ENCODE measurements around the gene CEBPA.

CEBPA gene

DNA sequence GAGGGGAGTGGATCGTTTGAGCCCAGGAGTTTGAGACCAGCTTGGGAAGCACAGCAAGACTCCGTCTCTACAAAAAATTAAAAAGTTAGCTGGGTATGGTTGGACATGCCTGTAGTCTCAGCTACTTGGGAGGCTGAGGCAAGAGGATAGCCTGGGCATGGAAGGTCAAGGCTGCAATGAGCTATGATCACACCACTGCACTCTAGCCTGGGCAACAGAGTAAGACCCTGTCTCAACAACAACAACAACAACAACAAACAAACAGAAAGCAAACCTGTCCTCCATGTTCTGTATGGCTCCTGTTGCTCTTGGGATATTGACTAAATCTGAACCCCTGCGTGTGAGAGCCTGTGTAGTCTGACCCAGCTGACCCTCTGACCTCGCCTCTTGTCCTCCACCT is 14.9 kb downstream of the CEBPA start:
- DNase-seq (ENCODE audit: low spot score) = no peak

DNA sequence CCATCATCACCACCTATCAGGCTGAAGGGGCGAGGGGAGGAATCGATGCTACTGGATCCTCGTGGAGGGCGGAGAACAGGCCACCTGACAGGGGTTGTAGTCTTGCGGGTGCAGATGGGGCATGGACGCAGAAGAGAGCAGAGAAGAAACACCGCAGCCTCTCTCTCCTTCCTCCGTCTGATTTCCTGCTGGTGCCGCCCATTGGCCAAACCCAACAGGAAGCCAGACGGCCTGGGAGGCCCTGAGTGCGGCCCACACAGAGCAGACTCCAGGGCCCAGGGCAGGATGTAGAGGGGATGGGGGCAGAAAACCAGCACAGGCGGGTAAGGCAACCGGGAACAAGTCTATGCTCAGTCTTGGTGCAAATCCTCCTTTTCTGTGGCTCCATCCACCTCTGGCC is 15.4 kb downstream of the CEBPA start:
- no peak for DNase-seq (ENCODE audit: low spot score)

DNA sequence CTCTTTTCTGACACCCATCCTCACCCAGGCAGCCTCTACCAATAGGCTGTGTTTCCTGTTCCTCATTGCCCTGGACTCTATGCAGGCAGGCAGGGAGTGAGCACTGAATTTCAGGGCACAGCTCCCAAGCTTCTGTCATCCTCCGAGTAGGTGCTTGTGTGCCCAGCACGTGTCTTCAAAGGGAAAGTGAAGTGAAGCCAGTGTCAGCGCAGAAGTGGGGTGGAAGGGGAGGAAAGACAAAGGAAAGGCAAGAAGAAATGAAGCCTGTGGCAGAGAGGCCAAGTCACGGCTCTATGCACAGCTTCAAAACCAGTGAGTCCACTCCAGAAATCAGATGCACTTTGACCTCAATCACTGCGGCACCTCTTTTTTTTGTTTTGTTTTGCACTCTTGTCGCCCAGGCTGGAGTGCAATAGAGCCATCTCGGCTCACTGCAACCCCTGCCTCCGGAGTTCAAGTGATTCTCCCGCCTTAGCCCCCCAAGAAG is 16.9 kb downstream of the CEBPA start:
- DNase-seq (ENCODE audit: low spot score) = no peak

DNA sequence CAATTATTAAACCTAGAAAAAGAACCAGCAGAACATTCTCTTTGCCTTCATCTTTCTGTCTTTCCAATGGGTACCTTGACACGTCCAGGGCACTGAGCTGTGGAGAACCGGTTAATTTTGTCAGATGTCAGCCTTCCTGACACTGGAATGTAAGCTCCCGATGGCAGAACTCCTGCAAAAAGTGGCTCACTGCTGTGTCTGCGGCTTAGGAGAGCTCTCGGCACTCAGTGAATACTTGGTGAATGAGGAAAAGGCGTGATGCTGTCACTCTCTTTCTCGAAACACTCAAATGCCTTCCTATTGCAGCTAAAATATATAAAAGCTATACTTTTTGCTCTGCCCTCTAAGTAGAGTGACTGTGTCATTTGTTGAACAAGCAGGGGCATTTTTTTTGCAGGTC is 17.6 kb downstream of the CEBPA start:
- DNase-seq (ENCODE audit: low spot score) = no peak

DNA sequence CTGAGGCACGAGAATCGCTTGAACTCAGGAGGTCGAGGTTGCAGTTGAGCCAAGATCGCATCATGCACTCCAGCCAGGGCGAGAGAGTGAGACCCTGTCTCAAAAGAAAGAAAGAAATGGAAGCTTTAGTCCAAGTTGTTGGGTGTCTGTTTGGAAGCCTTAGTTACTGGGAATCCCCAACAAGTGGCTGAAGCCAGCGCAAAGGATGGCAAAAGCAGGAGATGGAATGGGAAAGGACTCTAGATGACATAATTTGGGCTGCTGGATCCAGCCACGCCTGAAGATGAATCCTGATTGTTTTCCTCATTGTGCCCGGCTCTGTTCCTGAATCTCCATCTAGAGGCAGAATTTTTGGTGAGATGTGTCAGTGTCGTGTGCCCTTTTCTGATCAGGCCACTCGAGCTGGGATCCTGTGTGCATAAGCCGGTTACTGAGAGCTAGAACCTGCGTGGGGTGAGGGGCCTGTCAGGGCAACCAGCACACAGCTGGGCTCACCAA is 18.1 kb downstream of the CEBPA start:
- DNase-seq (ENCODE audit: low spot score) = no peak

DNA sequence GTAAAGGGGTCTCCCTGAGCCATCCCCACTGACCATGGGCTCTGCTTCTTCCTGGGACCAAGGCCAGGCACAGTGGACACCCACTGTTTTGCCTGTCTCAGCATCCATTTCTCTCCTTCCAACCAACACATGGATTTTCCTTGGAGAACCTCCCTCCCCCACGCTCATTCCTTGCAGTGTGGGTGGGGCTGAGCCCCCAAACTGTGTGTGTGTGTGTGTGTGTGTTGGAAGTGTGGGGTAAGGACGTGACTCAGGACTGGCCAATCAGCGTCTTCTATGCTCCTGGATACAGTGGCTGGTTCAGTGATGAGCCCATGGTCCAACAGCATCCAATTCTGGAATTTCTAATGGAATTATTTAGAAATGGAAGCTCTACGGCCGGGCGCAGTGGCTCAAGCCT is 18.7 kb downstream of the CEBPA start:
- no peak for DNase-seq (ENCODE audit: low spot score)

DNA sequence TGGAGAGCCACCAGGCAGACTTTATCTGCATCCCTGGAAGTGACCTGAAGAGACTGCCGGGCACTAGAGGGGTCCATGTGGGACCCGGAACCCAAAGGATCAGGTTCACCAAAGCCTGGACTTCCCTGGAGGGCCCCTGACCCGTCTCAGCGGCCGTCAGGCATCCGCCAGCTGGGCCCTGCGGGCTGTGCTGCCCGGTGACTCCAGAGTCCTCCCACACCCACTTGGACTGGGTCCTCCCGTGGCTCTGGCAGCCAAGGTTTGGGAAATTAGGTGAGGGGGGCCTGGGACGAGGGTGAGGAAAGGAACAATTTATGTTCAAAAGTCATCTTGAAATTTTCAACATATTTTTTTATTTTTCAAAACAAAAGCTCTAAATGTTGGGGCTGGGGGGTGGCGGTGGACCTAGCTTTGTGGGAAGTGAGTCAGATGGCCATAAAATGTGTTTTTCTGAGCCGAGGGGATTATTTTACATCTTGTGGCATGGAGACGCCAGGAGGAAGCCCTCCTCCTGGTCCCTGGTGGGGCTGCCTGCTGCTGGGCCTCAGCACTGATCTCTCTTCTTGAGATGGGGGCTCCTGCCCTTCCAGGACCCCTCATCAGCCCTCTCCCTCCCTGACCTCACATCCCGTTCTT is 20.2 kb downstream of the CEBPA start:
- DNase-seq (ENCODE audit: low spot score) = no peak

DNA sequence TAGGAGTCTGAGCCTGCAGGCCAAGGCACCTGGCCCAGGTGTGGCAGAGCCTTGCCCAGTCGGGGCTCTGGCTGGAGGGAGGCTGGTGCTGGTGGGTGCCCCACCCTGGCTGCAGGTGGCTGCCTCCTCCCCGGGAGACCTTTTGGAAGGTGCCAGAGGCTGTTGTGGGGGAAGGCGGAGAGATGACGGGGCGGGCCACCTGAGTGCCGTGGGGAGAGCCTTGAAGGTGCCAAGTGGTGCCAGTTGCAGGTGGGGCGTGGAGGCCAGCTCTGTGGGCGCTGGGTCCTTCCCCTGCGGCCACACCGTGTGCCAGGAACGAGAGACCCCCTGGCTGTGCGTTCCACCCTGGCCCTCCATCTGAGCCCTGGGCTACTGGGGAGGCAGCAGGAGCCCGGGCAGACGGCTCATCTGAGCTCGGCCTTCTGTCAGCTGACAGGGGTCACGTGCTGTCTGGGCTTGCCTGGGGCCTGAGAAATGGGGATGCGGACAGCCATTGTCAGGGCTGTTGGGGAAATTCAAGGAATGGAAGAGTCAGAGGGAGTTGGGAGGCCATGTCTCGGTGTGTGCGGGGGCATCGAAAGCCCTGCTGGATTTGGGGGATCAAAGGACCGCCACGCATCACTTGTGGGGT is 20.9 kb downstream of the CEBPA start:
- no peak for DNase-seq (ENCODE audit: low spot score)

DNA sequence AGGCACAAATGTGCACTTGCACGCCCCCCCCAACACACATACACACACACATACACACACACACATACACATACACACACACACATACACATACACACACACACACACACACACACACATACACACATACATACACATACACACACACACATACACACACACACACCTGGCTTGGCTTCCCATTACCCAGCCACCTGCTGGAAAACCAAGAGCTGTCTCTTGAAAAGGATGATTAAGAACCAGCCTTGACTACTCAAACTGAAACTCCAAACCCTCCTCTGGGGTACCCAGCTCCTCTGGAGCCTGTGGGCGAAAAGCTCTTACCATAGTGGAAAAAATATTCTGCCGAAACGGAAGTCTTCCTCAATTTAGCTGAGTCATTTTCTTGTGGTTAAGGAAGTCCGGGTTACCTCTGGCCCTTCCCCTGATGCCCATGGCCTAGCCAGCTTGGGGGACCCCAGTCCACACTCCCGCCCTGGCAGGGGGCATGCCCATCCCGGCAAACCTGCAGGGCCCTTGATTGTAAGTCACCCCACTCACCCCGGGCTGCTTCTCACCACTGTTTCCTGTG is 21.9 kb downstream of the CEBPA start:
- no peak for DNase-seq (ENCODE audit: low spot score)

DNA sequence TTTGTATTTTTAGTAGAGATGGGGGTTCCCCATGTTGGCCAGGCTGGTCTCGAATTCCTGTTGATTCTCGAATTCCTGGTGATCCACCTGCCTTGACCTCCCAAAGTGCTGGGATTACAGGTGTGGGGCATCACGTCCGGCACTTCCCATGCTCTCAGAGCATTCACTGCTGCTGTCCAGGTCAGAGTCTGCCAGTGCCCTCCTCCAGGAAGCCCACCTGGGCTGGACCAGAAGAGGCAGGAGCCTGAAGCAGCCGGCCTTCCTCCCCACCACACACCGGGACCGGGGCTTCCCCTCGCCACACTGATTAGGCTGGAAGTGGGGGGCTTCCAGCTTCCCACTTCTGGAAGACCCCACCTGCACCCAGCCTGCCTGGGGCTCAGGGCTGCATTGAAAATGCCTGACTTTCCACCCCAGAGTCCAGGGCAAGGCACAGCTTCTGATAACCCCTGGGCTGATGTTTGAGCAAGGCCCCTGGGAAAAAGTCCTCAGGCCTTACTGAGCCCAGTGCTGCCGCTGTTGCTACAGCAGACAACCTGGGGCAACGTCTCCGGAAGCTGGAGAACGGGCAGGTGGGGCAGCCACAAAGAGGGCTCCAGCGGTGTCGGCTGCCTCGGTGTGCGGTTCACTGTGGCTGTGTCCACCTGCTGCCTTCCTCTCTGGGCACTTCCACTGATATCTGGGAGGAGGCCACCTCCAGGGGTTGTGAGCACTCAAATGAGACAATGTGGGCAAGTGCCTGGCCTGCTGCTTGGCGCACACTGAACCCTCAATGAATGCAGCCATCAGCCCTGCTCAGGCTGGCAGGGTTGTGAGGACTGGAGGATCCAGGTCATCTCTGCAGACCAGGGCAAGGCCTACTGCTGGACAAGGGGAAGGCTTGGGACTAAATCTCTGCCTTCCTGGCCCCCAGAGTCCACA is 22.6 kb downstream of the CEBPA start:
- DNase-seq (ENCODE audit: low spot score) = no peak

DNA sequence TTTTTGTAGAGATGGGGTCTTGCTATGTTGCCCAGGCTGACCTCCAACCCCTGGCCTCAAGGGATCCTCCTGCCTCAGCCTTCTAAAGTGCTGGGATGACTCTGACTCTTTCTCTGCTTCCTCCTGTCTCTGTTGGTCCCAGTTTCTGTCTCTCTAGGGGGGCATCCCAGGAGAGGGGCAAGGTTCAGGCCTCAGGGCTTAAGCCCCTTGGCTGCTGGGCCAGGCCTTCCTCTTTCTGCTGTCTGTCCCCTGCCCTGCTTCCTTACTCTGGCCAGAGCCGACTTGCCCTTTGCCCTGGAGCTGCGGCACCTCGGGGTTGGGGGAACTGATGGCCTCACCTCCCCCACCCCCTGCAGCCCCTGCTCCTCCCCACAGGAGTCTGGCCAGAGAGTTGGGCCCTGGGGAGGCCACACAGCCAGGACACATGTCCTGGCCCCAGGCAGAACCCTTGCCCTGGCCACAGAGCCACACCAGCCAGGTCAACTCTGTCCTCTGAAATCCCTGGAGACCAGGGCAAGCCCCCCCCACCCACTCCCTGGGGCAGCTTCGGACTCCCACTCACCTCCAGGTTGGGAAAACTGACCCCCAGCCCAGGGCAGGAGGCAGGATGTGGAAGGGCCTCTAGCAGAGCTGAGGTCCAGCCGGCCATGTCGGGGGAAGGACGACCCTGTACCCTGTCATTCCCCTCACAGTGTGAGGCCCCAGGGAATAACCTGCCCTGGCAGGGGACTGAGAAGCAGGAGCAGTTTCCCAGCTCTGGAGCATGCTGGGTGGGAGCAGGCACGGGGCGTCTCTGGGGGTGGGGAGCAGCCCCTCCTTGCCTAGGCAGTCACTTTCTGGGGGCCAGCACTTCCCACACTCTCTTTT is 23.7 kb downstream of the CEBPA start:
- no peak for DNase-seq (ENCODE audit: low spot score)

DNA sequence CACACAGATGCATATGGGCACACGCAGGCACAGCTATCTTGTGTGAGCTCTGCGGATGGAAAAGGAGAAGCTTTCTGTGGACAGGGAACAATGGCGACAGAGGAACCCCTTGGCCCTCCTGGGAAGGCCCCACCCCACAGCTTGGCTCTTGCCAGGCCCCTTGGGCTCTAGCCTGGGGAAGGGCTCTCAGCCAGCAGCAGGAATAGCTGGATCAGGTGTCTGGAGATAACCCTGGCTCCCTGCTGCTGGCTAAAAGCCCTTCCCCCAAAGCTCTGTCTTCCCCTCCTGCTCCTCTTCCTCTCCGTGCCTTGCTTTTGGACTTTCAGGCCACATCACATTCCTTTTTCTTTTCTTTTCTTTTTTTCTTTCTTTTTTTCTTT is 24.3 kb downstream of the CEBPA start:
- DNase-seq (ENCODE audit: low spot score) = no peak

DNA sequence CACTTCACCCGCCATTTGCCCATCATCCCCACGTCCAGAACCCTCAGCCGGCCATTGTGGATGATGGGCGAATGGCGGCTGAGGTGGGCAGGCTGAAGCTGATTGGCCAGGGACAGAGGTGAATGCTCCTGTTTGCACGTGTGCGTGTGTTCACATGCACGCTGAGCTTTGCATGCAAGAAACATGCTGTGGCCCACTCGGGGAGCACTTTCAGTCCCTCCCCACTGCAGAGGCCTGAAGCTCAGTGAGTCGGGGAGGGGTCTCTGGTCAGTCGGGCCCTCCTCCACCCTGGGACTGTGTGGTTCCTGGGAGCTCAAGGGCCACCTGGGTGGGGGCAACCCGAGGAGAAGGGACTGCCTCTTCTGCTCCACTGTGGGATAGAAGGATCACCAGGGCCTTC is 24.9 kb downstream of the CEBPA start:
- no peak for DNase-seq (ENCODE audit: low spot score)

DNA sequence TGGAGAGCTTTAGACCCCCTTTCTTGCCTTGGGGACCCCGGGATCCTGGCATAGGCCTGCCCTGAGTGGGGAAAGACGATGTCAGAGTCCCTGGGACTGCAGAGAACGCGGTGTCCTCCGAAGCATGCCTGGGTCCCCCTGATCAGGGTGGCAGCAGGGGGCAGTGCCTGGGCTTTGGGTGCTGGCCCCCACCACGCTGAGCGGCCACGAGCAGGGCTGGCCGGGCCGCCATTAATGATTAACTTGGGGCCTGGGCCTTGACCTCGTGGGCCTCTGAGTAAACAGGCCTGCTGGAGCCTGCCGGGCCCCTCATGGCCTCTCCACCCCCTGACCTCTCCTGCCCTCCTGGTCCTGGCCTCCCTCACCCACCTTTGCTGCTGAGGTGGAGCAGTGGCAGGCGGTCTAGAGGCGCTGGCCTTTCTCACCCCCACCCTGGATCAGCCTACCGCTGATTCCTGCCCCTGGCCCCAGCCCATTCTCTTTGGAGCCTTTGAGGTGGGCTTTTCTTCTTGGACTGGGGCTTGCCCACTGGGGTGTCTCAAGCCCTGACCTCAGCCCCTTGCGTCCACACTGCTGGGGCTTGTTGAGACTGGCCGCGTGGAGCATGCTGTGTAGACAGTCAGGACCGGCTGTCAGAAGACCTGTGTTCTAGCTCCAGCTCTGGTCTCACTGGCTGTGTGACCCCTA is 26.3 kb downstream of the CEBPA start:
- DNase-seq (ENCODE audit: low spot score) = no peak

DNA sequence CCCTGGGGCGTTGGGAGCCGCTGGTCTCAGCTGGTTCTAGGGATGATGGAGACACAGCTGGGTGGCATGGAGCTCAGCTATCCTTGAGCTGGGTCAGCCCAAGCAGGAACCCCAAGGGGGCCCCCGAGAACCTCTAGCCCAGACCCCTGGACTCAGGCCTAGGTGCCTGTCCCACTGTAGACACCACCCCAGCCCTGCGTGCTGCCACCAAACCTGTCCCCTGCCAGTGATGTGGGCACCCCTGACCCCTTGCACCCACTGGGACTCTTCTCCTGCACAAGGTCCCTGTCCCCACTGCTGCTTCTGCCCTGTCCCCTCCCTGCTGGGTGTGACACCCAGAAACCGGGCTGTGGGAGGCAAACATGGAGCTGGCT is 26.8 kb downstream of the CEBPA start:
- DNase-seq (ENCODE audit: low spot score) = no peak

DNA sequence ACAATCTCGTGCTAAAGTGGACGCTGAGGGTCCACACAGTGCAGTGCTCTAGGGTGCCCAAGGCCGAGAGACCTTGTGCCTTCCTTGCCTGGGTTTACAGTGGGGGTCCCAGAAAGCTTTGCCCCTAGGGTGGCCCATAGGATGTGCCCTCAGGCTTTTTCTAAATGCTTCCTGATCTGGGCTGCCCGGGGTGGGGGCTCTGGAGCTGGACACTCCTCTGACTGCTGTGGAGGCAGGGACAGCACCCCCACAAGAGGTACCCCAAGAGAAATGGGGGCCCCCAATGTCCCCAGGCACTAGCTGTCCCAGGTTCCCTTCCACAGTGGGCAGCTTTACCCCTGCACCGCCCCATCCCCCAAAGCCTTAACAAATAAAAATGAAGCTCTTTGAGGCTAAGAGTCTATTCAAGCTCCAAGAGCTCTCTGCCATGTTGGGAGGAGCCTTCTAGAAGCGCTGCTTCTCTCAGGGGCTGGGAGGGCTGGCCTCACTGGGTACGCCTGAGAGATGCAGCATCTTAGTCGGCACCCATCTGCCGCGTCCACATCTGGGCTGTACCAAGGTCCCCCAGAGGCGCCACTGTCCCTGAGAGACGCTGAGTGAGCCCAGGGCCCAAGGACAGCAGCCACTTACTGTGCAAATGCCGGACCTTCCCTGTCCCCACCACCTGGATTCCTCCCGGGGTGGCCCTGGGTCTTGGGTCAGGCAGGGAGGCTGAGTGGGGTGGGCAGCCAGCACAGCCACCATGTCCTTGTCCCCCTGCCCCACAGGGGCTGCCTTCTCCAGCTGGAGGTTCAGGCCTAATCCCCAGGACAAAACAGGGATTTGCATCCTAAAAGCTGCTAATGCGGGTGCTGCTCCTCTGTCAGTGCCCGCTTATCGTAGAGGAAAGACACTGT is 27.4 kb downstream of the CEBPA start:
- no peak for DNase-seq (ENCODE audit: low spot score)

DNA sequence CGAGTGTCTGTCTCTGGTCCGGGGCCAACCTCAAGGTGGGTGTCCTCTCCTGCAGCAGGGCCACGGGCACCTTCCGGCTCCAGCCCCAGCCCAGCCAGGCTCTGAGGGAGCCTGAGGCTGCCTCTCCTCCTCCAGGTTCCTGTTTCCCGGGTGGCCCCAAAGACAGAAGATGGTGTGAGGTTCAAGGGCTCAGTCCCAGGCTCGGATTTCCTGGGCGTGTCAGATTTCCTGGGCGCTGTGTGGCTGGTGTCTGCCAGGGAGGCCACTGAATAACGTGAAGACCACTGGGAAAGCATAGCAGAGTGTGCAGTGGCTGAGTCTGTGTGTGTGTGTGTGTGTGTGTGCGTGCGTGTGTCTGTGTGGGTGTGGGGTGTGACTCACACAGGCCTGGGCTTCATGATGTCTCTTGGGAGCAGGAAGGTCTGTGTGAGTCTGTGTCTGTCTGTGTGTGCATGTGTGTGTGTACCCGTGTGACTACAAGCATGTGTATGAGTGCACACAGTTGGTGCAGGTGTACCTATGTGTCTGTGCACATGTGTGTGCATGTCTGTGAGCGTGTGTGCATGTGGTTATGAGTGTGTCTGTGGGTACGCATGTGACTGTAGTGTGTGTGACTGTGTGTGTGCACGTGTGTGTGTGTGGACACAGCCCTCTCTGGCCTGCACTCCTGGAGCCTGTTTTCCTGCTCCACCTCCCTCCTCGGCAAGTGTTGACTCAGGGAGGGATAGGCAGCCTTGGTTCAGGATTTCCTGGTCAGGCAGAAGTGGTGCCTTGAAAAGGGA is 28.3 kb downstream of the CEBPA start:
- DNase-seq (ENCODE audit: low spot score) = no peak

DNA sequence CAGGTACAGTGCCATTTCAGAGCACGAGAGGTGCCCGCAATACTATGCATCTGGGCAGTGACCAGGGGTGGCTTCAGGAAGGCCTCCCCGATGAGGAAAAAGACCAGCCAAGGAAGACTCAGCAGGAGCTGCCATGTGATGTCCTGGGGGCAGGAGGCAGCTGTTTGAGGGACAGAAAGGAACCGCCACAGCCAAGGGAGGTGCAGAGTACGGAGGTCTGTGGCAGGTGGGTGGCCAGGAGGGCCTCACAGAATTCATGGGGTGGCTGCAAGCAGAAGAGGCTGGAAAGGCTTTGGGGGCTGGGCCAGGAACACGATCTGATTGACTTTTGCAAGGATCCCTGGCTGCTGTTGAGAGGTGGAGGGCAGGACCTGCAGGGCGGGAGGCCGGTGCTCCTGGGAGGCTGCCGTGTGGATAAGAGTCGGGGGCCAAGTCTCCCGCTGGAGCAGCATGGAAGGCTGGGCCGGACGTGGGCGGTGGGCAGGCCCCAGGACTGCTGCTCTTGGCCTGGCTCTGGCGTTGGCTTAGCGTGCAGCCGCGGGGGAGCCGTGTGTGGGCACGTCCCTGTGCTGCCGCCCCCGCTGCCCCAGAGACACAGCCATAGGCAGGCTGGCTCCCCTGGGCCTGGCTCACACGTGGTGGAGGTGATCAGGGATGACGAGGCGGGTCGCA is 29.1 kb downstream of the CEBPA start:
- no peak for DNase-seq (ENCODE audit: low spot score)

Data from iPS-NIHi11 (cell line).